HUES48 (cell line): Measurements from ENCODE around the gene LNX1.

ENCODE experiments used
- H3K27ac ChIP-seq: one replicate; pipeline ENCODE4 v1.7.0; 2013; ENCODE audit warnings: low read depth, low read length, inconsistent platforms
- H3K27me3 ChIP-seq: 2 replicates; pipeline ENCODE4 v1.6.1; 2013; ENCODE audit warnings: mild to moderate bottlenecking, low read length; ENCODE audit not compliant: control insufficient read depth, insufficient read depth
- H3K36me3 ChIP-seq: 2 replicates; pipeline ENCODE4 v1.6.1; 2013; ENCODE audit warnings: low read length; ENCODE audit not compliant: control insufficient read depth, insufficient read depth
- H3K4me1 ChIP-seq: 2 replicates; pipeline ENCODE4 v1.6.1; 2013; ENCODE audit warnings: mild to moderate bottlenecking, low read length; ENCODE audit not compliant: control insufficient read depth, insufficient read depth
- H3K4me3 ChIP-seq: 2 replicates; pipeline ENCODE4 v1.5.1; 2013; ENCODE audit warnings: mild to moderate bottlenecking, low read depth, low read length
- H3K9ac ChIP-seq: 2 replicates; pipeline ENCODE4 v1.6.1; 2013; ENCODE audit warnings: mild to moderate bottlenecking, low read depth, low read length, moderate library complexity
- H3K9me3 ChIP-seq: 2 replicates; pipeline ENCODE4 v1.6.1; 2013; ENCODE audit warnings: low read length; ENCODE audit not compliant: control insufficient read depth, insufficient read depth

LNX1 gene

DNA sequence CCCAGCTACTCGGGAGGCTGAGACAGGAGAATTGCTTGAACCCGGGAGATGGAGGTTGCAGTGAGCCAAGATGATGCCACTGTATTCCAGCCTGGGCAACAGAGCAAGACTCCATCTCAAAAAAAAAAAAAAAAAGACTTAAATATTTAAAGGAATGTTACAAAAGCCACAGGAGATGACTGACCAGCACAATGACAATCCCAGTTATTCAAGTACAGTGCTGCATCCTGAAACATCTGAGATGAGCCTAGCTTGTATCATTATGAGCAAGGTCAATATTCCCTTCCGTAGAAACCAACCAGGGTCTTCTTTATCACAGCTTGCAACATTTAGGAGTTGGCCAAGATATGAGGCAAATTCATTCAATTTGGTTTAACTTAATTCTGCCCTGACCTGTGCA, 38.6 kb downstream of the LNX1 start:
- Histone ChIP-seq H3K27ac (no peak overlapping the region), H3K4me3 (no peak overlapping the region), H3K9ac (no peak overlapping the region), H3K9me3 (no peaks in the 10 kb centered on the region), H3K27me3 (no peaks in the 10 kb centered on the region), H3K4me1 (peaks cover 2% of the 10 kb centered on the region; the same call in 1 of the 2 replicates), H3K36me3 (no peaks in the 10 kb centered on the region)

DNA sequence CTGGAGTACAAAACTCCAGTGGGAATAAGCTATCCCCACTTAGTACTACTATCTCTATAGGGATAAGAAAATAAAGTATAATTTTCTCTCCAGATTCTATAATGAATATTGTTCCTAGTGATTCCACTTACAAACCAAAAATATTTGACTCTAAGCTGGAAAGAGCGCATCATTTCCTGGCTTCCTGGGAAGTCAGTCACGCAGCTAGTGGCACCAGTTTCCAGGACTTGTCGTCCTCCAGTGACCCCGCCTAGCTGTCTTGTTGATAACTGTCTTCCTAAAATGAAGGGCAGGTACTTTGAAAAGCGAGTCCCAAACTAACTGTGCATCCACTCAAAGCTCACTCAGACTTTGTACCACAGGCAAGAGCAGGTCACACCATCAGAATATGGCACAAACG, 39.3 kb downstream of the LNX1 start:
- H3K4me3 ChIP-seq, result no peak overlapping the region
- no peaks in the 10 kb centered on the region for H3K27me3 ChIP-seq
- no peak overlapping the region for H3K9ac ChIP-seq
- H3K36me3 ChIP-seq, result no peaks in the 10 kb centered on the region
- H3K27ac ChIP-seq, result no peak overlapping the region
- no peaks in the 10 kb centered on the region for H3K4me1 ChIP-seq
- H3K9me3 ChIP-seq, result no peaks in the 10 kb centered on the region

DNA sequence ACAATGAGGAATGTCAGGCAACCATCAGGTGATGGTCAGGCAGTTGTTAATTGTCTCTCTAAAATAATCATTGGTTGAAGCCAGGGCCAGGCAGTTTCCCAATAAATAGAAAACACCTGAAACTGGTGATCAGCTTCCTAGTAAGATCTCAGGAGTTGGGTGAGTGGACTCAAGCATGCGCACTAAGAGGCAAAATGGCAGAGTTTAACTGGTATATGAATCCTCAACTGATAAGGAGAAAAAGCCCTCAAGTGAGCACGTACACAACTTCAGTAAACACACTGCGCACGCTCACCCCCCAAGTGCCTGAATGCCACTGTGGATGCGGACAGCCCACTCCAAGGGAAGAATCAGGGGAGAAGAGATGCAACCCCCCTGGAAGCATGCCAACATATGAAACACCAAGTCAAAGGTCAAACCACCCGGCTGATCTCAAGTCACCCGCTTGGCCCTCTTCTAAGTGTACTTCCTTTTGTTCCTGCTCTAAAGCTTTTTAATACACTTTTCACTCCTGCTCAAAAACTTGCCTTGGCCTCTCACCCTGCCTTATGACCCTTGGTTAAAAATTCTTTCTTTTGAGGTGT, 39.9 kb downstream of the LNX1 start:
- Histone ChIP-seq H3K4me1 (no peaks in the 10 kb centered on the region), H3K27me3 (no peaks in the 10 kb centered on the region), H3K9ac (no peak overlapping the region), H3K27ac (no peak overlapping the region), H3K4me3 (no peak overlapping the region), H3K36me3 (no peaks in the 10 kb centered on the region), H3K9me3 (no peaks in the 10 kb centered on the region)

DNA sequence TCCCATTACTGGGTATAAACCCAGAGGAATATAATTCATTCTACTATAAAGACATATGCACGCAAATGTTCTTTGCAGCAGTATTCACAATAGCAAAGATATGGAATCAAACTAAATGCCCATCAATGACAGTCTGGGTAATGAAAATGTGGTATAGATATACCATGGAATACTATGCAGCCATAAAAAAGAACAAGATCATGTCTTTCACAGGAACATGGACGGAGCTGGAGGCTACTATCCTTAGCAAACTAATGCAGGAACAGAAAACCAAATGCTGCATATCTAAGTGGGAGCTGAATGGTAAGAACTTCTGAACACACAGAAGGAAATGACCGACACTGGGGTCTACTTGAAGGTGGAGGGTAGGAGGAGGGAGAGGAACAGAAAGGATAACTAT, 42.6 kb downstream of the LNX1 start:
- H3K27ac ChIP-seq, result no peak overlapping the region
- H3K27me3 ChIP-seq, result no peaks in the 10 kb centered on the region
- no peak overlapping the region for H3K4me3 ChIP-seq
- H3K9ac ChIP-seq, result no peak overlapping the region
- H3K36me3 ChIP-seq, result no peaks in the 10 kb centered on the region
- H3K9me3 ChIP-seq, result no peaks in the 10 kb centered on the region
- 0 out of 2 replicates have a peak, but pooled peaks cover 11% of the 10 kb centered on the region for H3K4me1 ChIP-seq

DNA sequence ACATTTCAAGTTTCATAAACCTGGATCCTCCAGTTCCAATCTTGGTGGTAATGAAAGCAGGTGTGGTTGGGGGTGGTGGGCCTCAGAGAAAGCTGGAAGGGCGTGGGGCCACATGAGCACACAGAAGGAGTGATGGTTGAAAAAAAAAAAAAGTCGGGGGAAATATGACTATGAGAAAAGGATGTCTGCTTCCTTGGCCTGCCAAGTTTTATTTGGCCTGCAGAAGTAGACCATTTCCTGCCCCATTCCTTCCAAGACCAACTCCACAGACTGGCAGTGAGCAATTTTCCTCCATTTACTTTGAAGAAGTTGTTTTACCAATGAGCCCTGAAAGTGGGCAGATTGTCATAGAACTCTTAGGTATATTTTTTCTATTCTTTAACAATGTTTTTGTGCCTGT, 43.3 kb downstream of the LNX1 start:
- no peak overlapping the region for H3K27ac ChIP-seq
- no peaks in the 10 kb centered on the region for H3K27me3 ChIP-seq
- no peak overlapping the region for H3K9ac ChIP-seq
- H3K4me1 ChIP-seq, result 0 out of 2 replicates have a peak, but pooled peaks cover 11% of the 10 kb centered on the region
- H3K4me3 ChIP-seq, result no peak overlapping the region
- H3K9me3 ChIP-seq, result no peaks in the 10 kb centered on the region
- H3K36me3 ChIP-seq, result no peaks in the 10 kb centered on the region

DNA sequence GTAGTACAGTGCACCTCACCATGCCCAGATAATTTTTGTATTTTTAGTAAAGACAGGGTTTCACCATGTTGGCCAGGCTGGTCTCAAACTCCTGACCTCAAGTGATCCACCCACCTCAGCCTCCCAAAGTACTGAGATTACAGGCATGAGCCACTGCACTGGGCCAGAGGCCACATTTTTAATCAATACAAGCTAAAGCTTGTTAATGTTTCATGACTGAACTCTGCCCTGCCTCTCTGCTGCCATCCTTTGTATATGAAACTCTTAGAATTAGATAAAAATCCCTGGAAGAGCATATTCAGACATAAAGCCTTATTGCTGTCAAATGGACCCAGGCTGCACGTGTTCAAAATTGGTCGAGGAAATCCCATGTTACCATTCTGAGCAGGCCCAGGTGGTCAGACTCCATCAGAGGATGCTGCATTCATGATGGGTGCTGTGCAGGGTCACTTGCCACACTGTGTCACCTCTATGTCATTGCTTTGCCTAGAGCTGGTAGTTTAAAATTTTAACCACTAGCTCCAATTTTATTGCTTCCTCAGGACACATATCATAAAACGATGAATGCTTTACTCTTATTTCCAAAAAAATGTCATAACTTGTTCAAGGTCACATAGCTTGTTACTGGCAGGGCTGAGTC, 45.2 kb downstream of the LNX1 start:
- no peak overlapping the region for H3K27ac ChIP-seq
- no peaks in the 10 kb centered on the region for H3K36me3 ChIP-seq
- no peaks in the 10 kb centered on the region for H3K9me3 ChIP-seq
- no peaks in the 10 kb centered on the region for H3K27me3 ChIP-seq
- peaks cover 23% of the 10 kb centered on the region; the same call in 1 of the 2 replicates for H3K4me1 ChIP-seq
- no peak overlapping the region for H3K9ac ChIP-seq
- H3K4me3 ChIP-seq, result no peak overlapping the region

DNA sequence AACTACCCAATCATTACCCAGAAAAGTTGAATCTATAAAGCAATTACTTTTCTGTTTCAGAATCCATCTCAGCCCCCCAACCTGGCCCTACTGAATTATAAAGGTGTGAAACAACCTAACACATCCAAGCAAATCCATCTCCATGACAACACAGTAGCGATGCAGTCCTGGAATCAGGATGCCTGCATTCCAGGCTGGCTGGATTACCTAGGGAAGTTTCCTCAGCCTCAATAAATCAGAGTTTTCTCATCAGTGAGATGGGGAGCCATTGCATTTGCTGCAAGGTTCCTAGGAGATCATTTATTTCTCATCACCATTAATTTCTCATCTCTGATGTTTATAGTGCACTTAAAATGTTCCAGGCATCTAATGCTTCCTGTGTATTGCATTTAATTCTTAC, 46.0 kb downstream of the LNX1 start:
- Histone ChIP-seq H3K9me3 (no peaks in the 10 kb centered on the region), H3K27ac (no peak overlapping the region), H3K9ac (no peak overlapping the region), H3K27me3 (no peaks in the 10 kb centered on the region), H3K36me3 (no peaks in the 10 kb centered on the region), H3K4me3 (no peak overlapping the region), H3K4me1 (peaks cover 23% of the 10 kb centered on the region; the same call in 1 of the 2 replicates)

DNA sequence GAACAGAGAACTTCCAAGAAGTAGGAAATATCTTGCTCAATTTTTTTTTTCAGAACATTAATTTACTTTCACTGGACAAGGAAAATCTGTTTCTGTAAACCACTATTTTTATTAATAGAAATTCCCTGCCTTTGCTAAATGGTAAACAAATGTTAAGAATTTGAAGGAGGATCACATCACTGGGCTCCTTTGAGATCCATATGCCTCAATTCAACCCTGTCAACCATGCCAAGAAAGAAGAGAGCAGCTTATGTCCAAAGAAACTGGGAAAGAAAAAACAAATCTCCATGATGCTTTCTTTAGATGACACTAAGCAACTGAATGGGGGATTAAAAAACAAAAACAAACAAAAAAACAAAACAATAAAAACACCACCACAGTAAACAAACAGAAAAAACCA, 47.7 kb downstream of the LNX1 start:
- peaks cover 5% of the 10 kb centered on the region; the same call in 1 of the 2 replicates for H3K27me3 ChIP-seq
- H3K9me3 ChIP-seq, result no peaks in the 10 kb centered on the region
- peaks cover 23% of the 10 kb centered on the region; the same call in 1 of the 2 replicates for H3K4me1 ChIP-seq

DNA sequence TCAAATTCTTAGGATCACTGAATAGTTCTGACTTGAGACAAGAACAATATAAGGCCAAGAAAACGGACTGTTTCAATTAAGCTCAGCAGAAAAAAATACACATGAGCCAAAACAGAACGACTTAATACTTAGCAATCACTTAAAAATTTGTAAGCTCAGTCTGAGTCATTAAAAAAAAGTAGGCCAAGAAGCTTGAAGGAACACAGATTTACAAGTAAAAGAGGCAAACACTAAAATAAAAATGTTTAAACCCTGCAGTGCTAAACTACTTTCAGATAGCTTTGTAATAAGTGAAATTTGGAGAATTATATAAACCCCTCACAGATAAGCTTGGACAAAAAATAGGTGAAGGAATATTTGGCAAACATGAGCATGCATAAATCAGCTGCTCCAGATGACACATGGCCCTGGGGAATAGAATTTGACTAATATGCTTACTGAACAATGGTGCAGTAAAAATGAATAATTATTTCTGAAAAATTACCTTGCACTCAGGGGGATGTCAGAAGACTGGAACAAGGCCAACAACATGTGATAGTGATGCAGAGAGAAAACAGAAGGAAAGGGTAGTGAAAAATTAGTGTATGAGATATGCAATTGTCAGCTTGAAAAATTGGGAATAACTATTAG, 49.6 kb downstream of the LNX1 start:
- Histone ChIP-seq H3K4me1 (peaks cover 32% of the 10 kb centered on the region; the same call in 1 of the 2 replicates), H3K9ac (no peak overlapping the region), H3K36me3 (no peaks in the 10 kb centered on the region), H3K4me3 (no peak overlapping the region), H3K27ac (no peak overlapping the region), H3K9me3 (no peaks in the 10 kb centered on the region), H3K27me3 (peaks cover 5% of the 10 kb centered on the region; the same call in 1 of the 2 replicates)

More for the DNA sequence above, 47.7 kb downstream of the LNX1 start:
- H3K9ac ChIP-seq, result no peak overlapping the region
- H3K4me3 ChIP-seq, result no peak overlapping the region
- H3K36me3 ChIP-seq, result no peaks in the 10 kb centered on the region
- H3K27ac ChIP-seq, result no peak overlapping the region

DNA sequence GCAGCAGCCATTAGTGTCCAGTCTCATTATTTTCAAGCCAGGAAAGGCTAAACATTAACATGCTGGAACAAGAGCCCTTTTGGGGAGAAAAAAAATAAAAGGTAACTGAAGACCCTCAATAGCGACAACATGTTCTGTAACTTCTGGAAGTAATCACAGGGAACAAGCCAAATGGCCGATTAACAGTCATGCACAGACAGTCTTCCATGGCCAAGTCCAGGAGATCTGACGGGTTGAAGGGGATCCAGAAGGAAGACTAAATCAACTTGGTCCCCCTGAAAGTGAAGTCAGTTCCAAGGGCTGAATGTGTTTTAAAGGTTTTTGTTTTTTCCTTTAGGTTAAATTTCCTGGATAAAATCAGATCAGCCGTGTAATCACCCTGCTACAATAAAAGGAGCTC, 52.5 kb downstream of the LNX1 start:
- Histone ChIP-seq H3K4me1 (peaks cover 22% of the 10 kb centered on the region; the same call in 1 of the 2 replicates), H3K27ac (no peak overlapping the region)

DNA sequence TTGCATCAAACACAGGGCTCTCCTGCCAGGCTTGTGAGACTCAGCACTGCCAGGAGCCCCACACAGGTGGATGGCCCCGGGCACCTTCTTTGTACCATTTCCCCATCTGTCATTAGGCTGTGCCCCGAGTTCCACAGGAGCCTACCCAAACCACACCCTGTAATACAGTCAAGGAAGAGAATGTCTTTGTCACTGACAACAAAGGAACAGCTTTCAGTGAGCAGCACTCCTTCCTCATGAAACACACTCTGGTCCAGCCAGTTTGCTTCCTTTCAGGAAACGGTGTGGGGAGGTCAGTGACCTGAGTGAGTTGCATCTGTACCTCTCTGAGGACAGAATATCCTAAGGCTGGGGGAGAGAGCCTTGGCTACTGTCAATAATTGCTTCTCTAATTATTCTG, 53.7 kb downstream of the LNX1 start:
- no peak overlapping the region for H3K4me3 ChIP-seq
- no peak overlapping the region for H3K27ac ChIP-seq
- H3K4me1 ChIP-seq, result peaks cover 25% of the 10 kb centered on the region
- no peak overlapping the region for H3K9ac ChIP-seq
- peaks cover 5% of the 10 kb centered on the region; the same call in 1 of the 2 replicates for H3K27me3 ChIP-seq
- no peaks in the 10 kb centered on the region for H3K9me3 ChIP-seq
- H3K36me3 ChIP-seq, result no peaks in the 10 kb centered on the region

More for the DNA sequence above, 52.5 kb downstream of the LNX1 start:
- H3K4me3 ChIP-seq, result no peak overlapping the region
- no peaks in the 10 kb centered on the region for H3K9me3 ChIP-seq
- H3K36me3 ChIP-seq, result no peaks in the 10 kb centered on the region
- H3K9ac ChIP-seq, result no peak overlapping the region
- H3K27me3 ChIP-seq, result peaks cover 5% of the 10 kb centered on the region; the same call in 1 of the 2 replicates
